K562 (cell line): ENCODE data around the gene ST6GAL1. TPM values are rescaled to one million over a fixed set of nuclear protein-coding genes. Genes with fewer than 3 reads are reported as not detected.
A peak's percentile ranks its signal among the peaks of the same experiment; 100 is the strongest.

Experiments used
- CBX5 ChIP-seq: IDR thresholded peaks from 2 replicates; pipeline ENCODE4 v1.6.1; 2014; ENCODE audit warnings: low read depth, borderline replicate concordance
- KAT8 ChIP-seq: fragments of 450-650 bp; IDR thresholded peaks from 2 replicates; pipeline ENCODE4 v1.6.1; 2016; ENCODE audit warnings: low read depth, mild to moderate bottlenecking
- KLF6 ChIP-seq: fragments of 250-450 bp; sonication (Bioruptor Pico); IDR thresholded peaks from 2 replicates; pipeline ENCODE4 v1.4.0; 2020; ENCODE audit warnings: mild to moderate bottlenecking, moderate library complexity, borderline replicate concordance
- MYC ChIP-seq, 2 experiments: fragments of 250-450 bp in 1 of 2; sonication (Bioruptor Pico) in 1 of 2; IDR thresholded peaks; 2 replicates each; pipeline versions ENCODE4 v1.5.1 to v1.6.1; 2012 to 2021; ENCODE audit warnings: low read depth in 2 of 2, borderline replicate concordance in 1 of 2, improper control_type of control experiment in 1 of 2, low read length in 1 of 2, mild to moderate bottlenecking in 1 of 2, moderate library complexity in 1 of 2
- NEUROD1 ChIP-seq: fragments of 150-350 bp; IDR thresholded peaks from 2 replicates; pipeline ENCODE4 v1.6.1; 2014; ENCODE audit warnings: borderline replicate concordance, low read length, low read depth; ENCODE audit not compliant: partially characterized antibody
- NFIX ChIP-seq: fragments of 250-450 bp; sonication (Bioruptor Pico); IDR thresholded peaks from 2 replicates; pipeline ENCODE4 v1.4.0; 2020; ENCODE audit warnings: low read depth, mild to moderate bottlenecking, moderate library complexity
- NR0B1 ChIP-seq: fragments of 450-650 bp; IDR thresholded peaks from one replicate; pipeline ENCODE4 v1.6.1; 2018; ENCODE audit warnings: mild to moderate bottlenecking, moderate library complexity; ENCODE audit not compliant: partially characterized antibody
- SETDB1 ChIP-seq: IDR thresholded peaks from one replicate; pipeline ENCODE4 v1.6.1; 2012; ENCODE audit warnings: low read length, control low read depth, inconsistent platforms
- SNIP1 ChIP-seq: fragments of 450-650 bp; IDR thresholded peaks from 2 replicates; pipeline ENCODE4 v1.7.1; 2017; ENCODE audit warnings: low read depth, mild to moderate bottlenecking
- SRF ChIP-seq, 2 experiments: fragments of 250-450, 450-650 bp in 1 of 2; sonication (Bioruptor Pico) in 1 of 2; sonication (generic) in 1 of 2; formaldehyde crosslinking; IDR thresholded peaks; 2 replicates each; pipeline versions ENCODE4 v1.5.0 to v1.5.1; 2020 to 2022; ENCODE audit warnings: mild to moderate bottlenecking in 1 of 2, missing genetic modification reagents in 1 of 2
- TAF1 ChIP-seq: IDR thresholded peaks from 2 replicates; pipeline ENCODE4 v1.6.1; 2011; ENCODE audit warnings: mild to moderate bottlenecking, low read length, moderate library complexity; ENCODE audit not compliant: insufficient read depth, control insufficient read depth, severe bottlenecking; ENCODE audit errors: extremely low read depth
- TCF7L2 ChIP-seq: fragments of 150-350 bp; IDR thresholded peaks from 2 replicates; pipeline ENCODE4 v1.6.1; 2016; ENCODE audit warnings: low read depth, mild to moderate bottlenecking, low read length, moderate library complexity
- TFAP4 ChIP-seq: sonication (generic); formaldehyde crosslinking; IDR thresholded peaks from 2 replicates; pipeline ENCODE4 v1.8.0; 2022; ENCODE audit warnings: missing genetic modification reagents, mild to moderate bottlenecking, moderate library complexity, borderline replicate concordance
- ZFP30 ChIP-seq: fragments of 250-450 bp; sonication (Bioruptor Pico); IDR thresholded peaks from 2 replicates; pipeline ENCODE4 v1.8.0; 2022; ENCODE audit warnings: moderate library complexity, mild to moderate bottlenecking, inconsistent platforms, borderline replicate concordance
- ZKSCAN3 ChIP-seq: fragments of 250-450 bp; sonication (Bioruptor Pico); IDR thresholded peaks from 2 replicates; pipeline ENCODE4 v1.4.0; 2020
- ZNF41 ChIP-seq: fragments of 250-450 bp; sonication (Bioruptor Pico); conservative IDR thresholded peaks from 2 replicates; pipeline ENCODE4 v1.4.0; 2020; ENCODE audit warnings: mild to moderate bottlenecking
- ZNF431 ChIP-seq: sonication (generic); formaldehyde crosslinking; IDR thresholded peaks from 2 replicates; pipeline ENCODE4 v1.8.0; 2022; ENCODE audit warnings: mild to moderate bottlenecking, missing genetic modification reagents
- ZNF695 ChIP-seq: fragments of 450-650 bp; formaldehyde crosslinking; IDR thresholded peaks from 2 replicates; pipeline ENCODE4 v1.4.0; 2020; ENCODE audit warnings: mild to moderate bottlenecking, moderate library complexity
- polyA plus RNA-seq, 8 experiments: library from polyadenylated mRNA; depleted of rRNA in 4 of 8; stranded (reverse) in 5 of 8; unstranded in 3 of 8; fragments of >200 nt; fragmentation: Nextera tagmentation in 2 of 8; fragmentation: Illumina TruSeq in 1 of 8; extraction: Ambion mirVana in 2 of 8; extraction: Trizol in 1 of 8; gene quantifications; 2 replicates each; pipeline versions ENCODE4 v1.2.1 to v1.2.3, GENCODE V29; 2011 to 2014; ENCODE audit warnings: inconsistent platforms in 1 of 8, missing spikeins in 1 of 8
- total RNA-seq, 7 experiments: library from RNA; depleted of rRNA in 6 of 7; stranded (reverse); fragments of >200 nt in 6 of 7; fragmentation: Illumina TruSeq in 2 of 7; extraction: Trizol in 2 of 7; gene quantifications; 2 replicates each; pipeline versions ENCODE4 v1.2.1 to v1.2.3, GENCODE V29; 2011 to 2021; ENCODE audit warnings: low replicate concordance in 1 of 7
- TF ChIP-seq, protein P1 (sequence below): fragments of 450-650 bp; IDR thresholded peaks from 2 replicates; pipeline ENCODE4 v1.6.1; 2017; ENCODE audit warnings: mild to moderate bottlenecking, moderate library complexity
- TF ChIP-seq, protein P2 (sequence below): fragments of 450-650 bp; formaldehyde crosslinking; IDR thresholded peaks from 2 replicates; pipeline ENCODE4 v1.4.0; 2022; ENCODE audit warnings: missing genetic modification characterization

The ST6GAL1 gene
- total and polyA plus RNA-seq, 9 of the 15 experiments (the other 6 are each of a cell fraction or from before 2014, with no cell fraction given): 31.9 to 145 (median 71.0) TPM

- TF ChIP-seq NEUROD1 (peak; percentile 38), ZNF695 (CRISPR knock-in tag) (no peak), ZFP30 (no peak), MYC (IDR thresholded peaks at IDR 0.05; ENCODE audit: low read depth, low read length) (peak; percentile 91), MYC (CRISPR knock-in tag; IDR thresholded peaks at IDR 0.05; ENCODE audit: borderline replicate concordance, low read depth) (peak; percentile 82; the same call in 1 of the 2 replicates), SRF (CRISPR knock-in tag; IDR thresholded peaks at IDR 0.05) (peak in 1 of 2 experiments; percentile 37; a peak in 1 of 4 replicates), TAF1 (peak; percentile 59), TCF7L2 (no peak), ZNF41 (no peak), SETDB1 (no peak), KLF6 (no peak), ZNF431 (CRISPR knock-in tag) (no peak), ZKSCAN3 (CRISPR knock-in tag) (no peak), KAT8 (no peak), NR0B1 (no peak), CBX5 (no peak), NFIX (CRISPR knock-in tag) (no peak), SNIP1 (no peak), TFAP4 (peak; percentile 51; the same call in 1 of the 2 replicates)
- TF ChIP-seq, protein P1, sequence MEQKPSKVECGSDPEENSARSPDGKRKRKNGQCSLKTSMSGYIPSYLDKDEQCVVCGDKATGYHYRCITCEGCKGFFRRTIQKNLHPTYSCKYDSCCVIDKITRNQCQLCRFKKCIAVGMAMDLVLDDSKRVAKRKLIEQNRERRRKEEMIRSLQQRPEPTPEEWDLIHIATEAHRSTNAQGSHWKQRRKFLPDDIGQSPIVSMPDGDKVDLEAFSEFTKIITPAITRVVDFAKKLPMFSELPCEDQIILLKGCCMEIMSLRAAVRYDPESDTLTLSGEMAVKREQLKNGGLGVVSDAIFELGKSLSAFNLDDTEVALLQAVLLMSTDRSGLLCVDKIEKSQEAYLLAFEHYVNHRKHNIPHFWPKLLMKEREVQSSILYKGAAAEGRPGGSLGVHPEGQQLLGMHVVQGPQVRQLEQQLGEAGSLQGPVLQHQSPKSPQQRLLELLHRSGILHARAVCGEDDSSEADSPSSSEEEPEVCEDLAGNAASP: no peak
- TF ChIP-seq, protein P2, sequence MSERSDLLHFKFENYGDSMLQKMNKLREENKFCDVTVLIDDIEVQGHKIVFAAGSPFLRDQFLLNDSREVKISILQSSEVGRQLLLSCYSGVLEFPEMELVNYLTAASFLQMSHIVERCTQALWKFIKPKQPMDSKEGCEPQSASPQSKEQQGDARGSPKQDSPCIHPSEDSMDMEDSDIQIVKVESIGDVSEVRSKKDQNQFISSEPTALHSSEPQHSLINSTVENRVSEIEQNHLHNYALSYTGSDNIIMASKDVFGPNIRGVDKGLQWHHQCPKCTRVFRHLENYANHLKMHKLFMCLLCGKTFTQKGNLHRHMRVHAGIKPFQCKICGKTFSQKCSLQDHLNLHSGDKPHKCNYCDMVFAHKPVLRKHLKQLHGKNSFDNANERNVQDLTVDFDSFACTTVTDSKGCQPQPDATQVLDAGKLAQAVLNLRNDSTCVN (CRISPR knock-in tag): no peak
These were observed 560 bp downstream of the ST6GAL1 start (continued) for GRCh38 chr3:186930641-186931531.
